GM12873 (cell line): ENCODE data around the gene SORCS1.

ENCODE experiments used
- TF ChIP-seq, protein P1 (sequence below): IDR thresholded peaks from 2 replicates; pipeline ENCODE4 v1.5.1; 2012; ENCODE audit warnings: low read depth, mild to moderate bottlenecking, moderate library complexity, low read length, control low read depth; ENCODE audit not compliant: insufficient read depth; ENCODE audit errors: missing control alignments

Gene SORCS1

DNA sequence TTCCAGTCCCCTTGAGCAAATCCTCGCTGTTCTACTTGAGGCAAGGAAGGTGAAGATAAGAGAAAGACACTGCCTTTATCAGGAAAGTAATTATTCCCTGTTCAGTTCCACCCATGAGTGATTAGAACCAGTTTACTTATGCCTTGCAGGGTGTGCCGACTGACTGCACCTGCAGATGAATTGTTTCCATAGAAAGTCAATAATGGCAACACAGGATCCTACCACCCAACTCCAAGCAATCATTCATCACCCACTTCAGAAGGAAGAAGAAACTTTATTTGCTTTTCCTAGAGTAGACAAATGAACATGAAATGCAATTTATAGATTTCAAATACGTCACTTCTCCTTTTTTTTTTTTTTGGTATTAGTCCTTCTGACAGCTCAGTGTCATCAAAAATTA lies 383.9 kb downstream of the SORCS1 start:
- TF ChIP-seq, protein P1, sequence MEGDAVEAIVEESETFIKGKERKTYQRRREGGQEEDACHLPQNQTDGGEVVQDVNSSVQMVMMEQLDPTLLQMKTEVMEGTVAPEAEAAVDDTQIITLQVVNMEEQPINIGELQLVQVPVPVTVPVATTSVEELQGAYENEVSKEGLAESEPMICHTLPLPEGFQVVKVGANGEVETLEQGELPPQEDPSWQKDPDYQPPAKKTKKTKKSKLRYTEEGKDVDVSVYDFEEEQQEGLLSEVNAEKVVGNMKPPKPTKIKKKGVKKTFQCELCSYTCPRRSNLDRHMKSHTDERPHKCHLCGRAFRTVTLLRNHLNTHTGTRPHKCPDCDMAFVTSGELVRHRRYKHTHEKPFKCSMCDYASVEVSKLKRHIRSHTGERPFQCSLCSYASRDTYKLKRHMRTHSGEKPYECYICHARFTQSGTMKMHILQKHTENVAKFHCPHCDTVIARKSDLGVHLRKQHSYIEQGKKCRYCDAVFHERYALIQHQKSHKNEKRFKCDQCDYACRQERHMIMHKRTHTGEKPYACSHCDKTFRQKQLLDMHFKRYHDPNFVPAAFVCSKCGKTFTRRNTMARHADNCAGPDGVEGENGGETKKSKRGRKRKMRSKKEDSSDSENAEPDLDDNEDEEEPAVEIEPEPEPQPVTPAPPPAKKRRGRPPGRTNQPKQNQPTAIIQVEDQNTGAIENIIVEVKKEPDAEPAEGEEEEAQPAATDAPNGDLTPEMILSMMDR, result no peak

GRCh38 chr10:106777841-106778240 lies 386.7 kb downstream of the SORCS1 start:
- TF ChIP-seq, protein P1, result no peak

DNA sequence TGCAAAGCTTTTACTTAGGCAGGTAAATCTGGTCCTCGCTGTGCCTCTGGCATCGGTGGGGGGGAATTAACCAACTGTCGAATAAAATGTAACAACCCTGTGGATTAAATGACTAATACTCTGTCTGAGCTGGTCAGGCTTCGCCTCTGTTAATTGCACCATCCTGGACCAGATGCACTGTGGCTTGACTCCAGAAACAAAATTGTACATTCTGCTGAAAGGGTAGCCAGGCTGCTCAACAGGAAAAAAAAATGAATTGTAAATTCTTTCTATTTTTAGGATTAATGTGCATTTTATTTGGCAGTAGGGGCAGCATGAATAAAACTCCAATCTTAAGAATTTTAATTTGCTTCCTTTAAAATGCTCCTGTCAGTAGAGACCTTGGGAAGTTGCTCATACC lies 389.4 kb downstream of the SORCS1 start:
- TF ChIP-seq, protein P1, result no peak

- TF ChIP-seq, protein P1, result no peak
Measured at GRCh38 chr10:106772957-106773356, 391.5 kb downstream of the SORCS1 start.

DNA sequence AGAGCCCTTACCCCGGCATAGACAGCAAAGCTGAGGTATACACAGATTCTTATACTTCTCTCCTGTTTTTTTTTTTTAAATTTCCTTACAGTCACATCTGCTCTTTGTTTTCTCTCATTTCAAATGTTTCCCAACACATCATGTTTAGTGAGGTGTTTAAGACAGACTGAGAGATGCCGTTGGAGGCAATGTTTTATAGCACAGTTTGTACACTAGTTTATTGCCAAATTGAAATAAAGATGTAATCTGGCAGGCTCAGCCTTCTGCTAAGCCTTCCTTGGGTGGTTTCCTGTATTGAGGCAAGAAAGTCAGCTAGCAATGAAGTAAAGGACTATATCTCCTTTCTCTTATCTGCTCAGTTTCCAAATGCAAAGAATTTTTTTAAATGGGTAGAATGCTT lies 393.4 kb downstream of the SORCS1 start:
- TF ChIP-seq, protein P1, result no peak

DNA sequence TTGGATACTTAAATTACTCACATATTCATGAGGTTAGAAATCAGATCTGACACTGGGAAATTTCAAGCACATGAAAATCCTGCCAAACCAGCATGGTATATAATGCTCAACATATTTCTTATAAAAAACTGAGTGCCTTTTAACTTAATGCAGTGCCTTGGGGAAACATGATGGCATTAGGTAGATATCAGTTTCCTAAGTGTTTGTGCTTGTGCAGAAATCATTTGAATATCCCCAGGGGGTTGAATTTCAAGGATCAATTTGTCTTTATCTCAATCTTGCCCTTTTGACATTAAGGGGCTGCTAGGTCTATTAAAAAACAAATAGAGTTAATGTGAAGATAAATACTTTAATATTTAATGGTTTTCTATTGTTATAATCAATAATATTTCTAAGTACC lies 396.3 kb downstream of the SORCS1 start:
- TF ChIP-seq, protein P1, result no peak

GRCh38 chr10:106765928-106766327 lies 398.6 kb downstream of the SORCS1 start:
- TF ChIP-seq, protein P1, result no peak
